ENCODE measurements around the gene MICB.
A peak's percentile ranks its signal among the peaks of the same experiment; 100 is the strongest.

MICB gene

GRCh38 chr6:31543639-31544038 is 45.7 kb downstream of the MICB start:
- DNase-seq: no peak

GRCh38 chr6:31544676-31545075 is 46.7 kb downstream of the MICB start:
- no peak for DNase-seq

GRCh38 chr6:31545291-31545690 is 47.3 kb downstream of the MICB start:
- no peak for DNase-seq

GRCh38 chr6:31546339-31546957 is 48.5 kb downstream of the MICB start, which contains the start of gene ATP6V1G2:
Gene ATP6V1G2 (minus strand): TSS chr6:31546608. CDS start chr6:31546559, 49 bp downstream.
- peak; percentile 95 for DNase-seq

GRCh38 chr6:31546958-31547726 is 49.2 kb downstream of the MICB start, which contains the start of gene NFKBIL1:
Gene NFKBIL1 (plus strand): TSS chr6:31547608. CDS start chr6:31547695, 87 bp downstream.
- DNase-seq: peak; percentile 94

- DNase-seq: no peak
These were observed 50.0 kb downstream of the MICB start for GRCh38 chr6:31547727-31548543.

- DNase-seq: no peak
These were observed 50.6 kb downstream of the MICB start for GRCh38 chr6:31548544-31548873.

- peak; percentile 82 for DNase-seq
These were observed 53.4 kb downstream of the MICB start for GRCh38 chr6:31551371-31551770.

- DNase-seq: no peak
These were observed 58.4 kb downstream of the MICB start for GRCh38 chr6:31556307-31556706.

GRCh38 chr6:31557443-31558317 is 59.7 kb downstream of the MICB start:
- DNase-seq: no peak

- no peak for DNase-seq
These were observed 60.3 kb downstream of the MICB start for GRCh38 chr6:31558318-31558625.

- DNase-seq: peak; percentile 89
These were observed 60.9 kb downstream of the MICB start for GRCh38 chr6:31558631-31559500.

- no peak for DNase-seq
These were observed 61.6 kb downstream of the MICB start for GRCh38 chr6:31559606-31559957.

GRCh38 chr6:31559958-31560696 is 62.2 kb downstream of the MICB start:
- DNase-seq: peak; percentile 79

GRCh38 chr6:31560697-31561058 is 62.7 kb downstream of the MICB start:
- DNase-seq: no peak

Data from activated CD8-positive, alpha-beta memory T cell treated with anti-CD3 and anti-CD28 coated beads for 24 hours (primary cell).